Occipital lobe (tissue), 2 donors: Measurements from ENCODE around the gene GRIK4. TPM values are rescaled to one million over a fixed set of nuclear protein-coding genes. Genes with fewer than 3 reads are reported as not detected.

Experiments used
- DNase-seq: peaks from one replicate; lab custom pipeline; 2025; lab: John Stamatoyannopoulos, UW
- total RNA-seq: library from RNA; depleted of rRNA; stranded (reverse); fragments of >200 nt; gene quantifications from one replicate; pipeline ENCODE4 v1.2.3, GENCODE V29; 2014

GRIK4 gene
- total RNA-seq, 1 donor from 2014 or later, result 2.3 TPM

GRCh38 chr11:120509346-120510053, 2.0 kb upstream of the GRIK4 start:
- no peak for DNase-seq

DNA sequence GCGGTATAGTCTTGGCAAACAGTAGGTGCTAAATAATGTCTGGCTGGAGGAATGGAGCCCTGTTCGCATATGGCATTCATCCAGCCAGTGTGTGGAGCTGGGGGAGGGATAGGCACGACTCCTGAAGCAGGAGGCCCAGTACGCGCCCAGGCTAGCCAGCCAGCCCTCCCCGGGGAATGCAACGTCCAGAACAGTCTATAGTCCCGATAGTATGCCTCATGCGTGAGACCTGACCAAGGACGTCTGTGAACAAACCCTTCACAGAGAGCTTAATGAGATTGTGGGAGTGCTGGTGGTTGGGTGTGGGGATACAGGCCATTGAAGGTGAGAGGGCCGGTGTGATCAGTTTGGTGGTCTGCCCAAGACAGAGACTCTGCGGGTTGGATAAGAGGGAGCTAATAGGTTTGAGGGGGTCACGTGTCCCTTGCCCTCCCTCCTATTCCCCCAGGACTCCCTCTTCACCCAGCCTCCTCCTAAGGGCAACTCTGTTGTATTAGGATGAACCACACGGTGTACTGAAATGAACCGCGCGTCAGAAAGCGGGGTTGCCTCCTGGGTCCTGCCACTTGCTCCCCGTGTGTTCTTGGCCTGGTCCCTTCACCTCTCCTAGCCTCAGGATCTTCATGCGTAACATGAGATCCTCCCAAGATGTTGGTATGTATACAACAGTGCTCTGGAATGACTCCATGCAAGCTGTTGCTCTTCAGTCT, 987 bp upstream of the GRIK4 start:
- DNase-seq, result no peak

DNA sequence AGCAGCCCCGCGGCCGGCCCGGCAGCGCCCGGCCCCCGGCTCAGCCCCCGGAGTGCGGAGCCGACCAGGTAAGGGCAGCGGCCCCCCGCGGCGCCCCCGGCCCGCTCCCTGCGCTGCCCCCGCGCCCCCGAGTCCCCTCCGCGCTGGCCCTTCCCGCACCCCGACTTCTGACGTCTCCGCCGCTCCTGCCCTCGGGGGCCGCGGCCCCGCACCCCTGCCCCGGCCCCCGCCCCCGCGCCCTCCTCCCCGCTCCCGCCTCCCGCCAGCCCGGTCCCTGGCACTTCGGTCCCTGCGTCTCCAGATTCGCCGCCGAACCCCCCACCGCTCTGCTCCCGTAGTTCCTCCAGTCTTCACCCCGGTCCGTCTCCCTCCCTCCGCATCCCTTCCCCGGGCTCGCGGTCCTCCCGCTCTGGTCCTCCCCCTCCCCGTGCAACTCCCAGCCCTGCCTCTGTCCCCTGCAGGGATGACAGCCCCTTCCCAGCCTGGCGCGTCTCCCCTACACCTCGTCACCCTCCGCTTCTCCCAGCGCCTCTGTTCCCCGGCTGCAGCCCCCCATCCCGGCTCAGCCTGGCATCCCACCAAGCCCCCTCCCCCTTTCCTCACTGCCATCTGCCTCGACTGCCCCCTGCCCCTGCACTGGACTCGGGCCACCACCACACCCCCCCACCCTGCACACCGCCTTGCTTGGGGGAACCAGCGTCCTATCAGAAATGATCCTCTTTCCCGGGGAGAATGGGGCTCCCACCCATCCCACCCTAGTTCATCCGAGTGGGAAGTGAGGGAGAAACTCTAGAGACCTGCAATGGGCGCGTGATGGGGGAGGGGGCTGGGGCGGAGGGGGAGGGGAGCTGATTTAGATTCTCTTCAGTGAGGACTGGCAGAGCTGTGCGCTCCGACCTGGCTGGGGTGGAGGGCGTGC, 531 bp downstream of the GRIK4 start:
- no peak for DNase-seq

DNA sequence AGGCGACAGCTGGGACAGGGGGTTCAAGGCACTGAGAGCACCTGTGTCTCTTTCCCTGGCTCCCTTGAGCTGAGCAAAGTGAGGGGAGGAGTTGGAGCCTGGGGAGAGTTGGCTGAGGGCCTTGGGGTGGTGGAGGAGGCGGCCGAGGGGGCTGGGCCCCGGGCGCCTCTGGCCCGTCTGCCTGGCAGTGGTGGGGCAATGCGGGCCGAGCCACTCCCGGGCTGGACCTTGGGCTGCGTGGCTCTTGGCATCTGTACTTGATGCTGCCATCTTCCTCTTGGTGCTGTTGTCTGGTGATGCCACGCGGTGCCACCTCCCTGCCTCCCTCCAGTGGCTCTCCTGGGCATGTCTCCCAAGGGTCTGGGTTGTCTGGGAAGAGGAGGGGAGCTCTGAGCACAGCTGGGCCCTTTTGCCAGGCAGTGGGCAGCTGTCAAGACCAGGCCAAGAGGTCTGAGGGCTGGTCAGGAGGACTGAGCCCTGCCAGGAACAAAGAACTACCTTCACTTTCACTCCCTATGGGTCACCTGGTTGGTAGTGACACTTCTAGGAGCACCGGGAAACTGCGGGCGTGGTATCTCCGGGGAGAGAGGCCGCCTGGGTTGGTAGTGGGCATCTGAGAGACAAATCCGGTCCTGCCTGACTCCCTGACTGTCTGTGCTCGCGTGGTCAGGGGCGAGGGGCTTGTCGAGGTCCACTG, 1.3 kb downstream of the GRIK4 start:
- no peak for DNase-seq

- DNase-seq, result no peak
These were observed 2.1 kb downstream of the GRIK4 start for GRCh38 chr11:120513436-120514315.

DNA sequence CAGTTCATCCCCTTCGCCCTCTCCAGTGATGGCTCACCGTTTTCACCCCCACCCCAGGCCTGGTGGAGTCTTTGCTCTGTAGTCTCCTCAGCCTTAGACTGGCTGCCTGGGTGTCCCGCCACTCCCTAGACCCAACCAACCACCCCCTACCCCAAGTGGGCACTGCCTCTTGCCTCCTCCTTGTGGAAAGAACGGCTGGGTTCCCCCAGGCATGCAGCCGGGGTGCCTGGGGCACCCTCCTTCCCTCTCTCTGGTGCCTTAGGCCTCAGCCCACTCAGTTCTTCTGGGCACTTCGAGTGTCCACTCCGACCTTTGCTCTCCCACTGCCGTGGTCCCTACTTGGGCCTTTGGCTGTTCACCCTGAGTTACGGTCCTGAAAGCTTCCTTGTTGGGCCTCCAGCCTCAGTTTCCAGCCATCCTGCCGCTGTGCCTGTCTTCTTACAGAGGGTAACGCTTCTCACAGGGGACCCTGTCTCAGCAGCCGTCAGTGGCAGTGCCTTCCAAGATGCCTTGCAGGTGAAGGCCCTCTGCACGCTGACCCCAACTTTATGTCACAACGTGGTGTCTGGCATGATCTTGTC, 3.1 kb downstream of the GRIK4 start:
- no peak for DNase-seq

GRCh38 chr11:120515186-120515723, 3.7 kb downstream of the GRIK4 start:
- no peak for DNase-seq

DNA sequence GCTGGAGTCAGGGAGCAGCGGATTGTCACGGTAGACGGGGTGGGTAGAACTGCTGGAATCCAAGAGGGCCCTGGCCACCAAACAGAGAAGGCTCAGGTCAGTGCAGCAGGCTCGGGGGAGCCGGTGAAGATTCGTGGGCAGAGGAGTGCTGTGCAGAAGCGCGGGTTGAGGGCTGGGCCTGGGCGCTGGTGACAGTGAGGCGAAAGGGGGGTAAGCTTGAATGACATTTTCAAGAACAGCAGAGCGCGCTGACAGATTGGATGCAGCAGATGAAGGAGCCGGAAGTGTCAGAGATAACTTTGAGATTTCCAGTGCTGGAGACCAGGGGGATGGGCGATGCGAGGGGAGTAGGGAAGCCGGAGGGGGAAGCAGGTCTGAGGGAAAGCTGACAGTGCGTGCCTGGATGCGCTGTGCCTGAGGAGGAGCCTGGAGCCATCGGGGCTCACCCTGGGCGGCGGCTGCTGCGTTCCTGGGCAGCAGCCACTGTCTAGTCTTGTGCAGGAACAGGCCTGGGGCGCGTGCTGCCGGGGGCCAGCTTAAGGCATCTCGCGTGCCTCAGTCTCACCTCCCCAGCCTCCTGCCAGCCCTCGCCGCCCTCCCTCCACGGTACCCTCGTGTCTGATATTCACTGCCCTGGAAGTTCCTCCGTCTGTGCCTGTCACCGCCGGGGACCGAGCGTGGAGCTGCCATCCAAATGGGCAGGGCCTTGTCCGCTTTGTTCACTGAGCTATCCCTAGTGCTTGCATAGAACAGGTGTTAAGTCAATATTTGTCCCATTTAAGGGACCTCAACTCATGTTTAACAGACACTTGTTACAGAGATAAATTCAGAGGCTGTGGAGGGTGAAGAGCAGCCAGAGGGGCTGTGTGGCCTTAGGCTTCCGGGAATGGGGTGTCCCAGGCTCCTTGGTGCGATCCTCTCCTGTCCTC, 5.2 kb downstream of the GRIK4 start:
- no peak for DNase-seq

- no peak for DNase-seq
These were observed 5.8 kb downstream of the GRIK4 start for GRCh38 chr11:120517390-120517761.

DNA sequence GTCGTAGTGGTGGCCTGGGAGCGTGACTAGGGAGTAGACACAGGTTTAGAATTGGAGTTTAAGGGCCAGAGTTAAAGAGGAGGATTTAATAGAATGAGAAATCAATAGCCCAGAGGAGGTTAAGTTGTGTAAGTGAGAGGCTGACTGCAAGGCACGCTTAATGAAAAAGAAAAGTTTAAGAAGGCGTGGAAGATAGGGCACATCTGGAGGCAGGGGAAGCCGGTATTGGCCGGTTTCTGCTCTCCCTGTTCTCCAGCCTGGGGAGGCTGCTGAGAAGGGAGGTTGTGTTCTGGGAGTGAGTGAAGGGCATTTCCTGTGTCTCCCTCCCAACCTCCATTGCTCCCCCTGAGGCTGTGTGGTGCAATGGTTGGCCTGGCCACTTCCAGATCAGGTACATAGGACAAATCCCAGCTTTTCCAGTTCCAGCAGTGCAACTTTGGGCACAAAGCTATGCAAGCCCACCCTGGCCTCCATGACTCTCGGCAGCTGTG, 6.3 kb downstream of the GRIK4 start:
- DNase-seq, result no peak

- DNase-seq, result no peak
These were observed 6.8 kb downstream of the GRIK4 start for GRCh38 chr11:120518356-120518755.

- DNase-seq, result no peak
These were observed 7.9 kb downstream of the GRIK4 start for GRCh38 chr11:120519474-120519873.

- no peak for DNase-seq
These were observed 8.7 kb downstream of the GRIK4 start for GRCh38 chr11:120520091-120520822.

DNA sequence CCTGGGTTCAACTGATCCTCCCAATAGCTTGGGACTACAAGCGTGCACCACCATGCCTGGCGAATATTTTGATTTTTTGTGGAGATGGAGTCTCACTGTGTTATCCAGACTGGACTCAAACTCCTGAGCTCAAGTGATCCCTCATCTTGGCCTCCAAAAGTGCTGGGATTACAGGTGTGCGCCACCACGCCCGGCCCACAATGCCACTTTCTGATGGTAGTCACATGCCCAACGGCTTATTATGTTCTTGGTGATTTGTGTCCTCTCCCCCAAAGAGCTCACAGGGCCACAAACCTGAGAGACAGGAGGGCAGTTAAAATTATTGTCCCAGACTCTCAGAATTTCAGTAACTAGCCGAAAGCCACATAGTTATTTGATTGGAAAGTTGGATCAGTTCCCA, 9.6 kb downstream of the GRIK4 start:
- no peak for DNase-seq

DNA sequence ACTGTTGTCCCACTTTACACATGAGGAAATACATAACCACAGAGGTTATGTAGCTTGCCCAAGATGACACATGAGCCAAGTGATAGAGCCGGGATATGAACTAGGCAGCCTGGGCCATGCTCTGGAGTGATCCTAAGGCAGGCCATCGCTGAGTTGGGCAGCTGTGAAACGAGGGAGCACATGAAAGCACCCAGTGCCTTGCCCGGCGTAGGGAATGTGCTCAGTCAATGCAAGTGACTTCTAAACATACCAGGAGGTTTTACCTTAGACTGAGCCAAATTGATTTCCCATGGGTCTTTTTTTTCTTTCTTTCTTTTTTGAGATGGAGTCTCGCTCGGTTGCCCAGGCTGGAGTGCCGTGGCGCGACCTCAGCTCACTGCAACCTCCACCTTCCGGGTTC, 10.5 kb downstream of the GRIK4 start:
- DNase-seq, result no peak

DNA sequence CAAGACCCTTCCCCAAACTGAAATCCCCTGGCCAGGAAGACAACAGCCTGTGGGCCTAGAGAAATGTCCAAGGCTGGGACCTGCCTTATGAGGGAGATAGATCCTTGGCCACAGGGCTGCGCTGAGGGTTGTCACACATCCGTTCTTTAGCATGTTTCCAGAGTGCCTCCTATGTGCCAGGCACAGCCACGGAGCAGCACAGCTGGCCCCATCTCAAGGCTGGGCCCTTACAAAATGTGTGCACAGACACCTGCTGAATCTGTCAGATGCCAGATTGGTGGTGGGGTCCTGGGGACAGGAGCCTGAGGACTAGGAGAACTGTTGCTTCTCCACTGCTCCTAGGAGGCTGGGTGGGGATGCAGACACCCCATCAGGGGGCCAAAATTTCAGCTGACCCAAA, 11.2 kb downstream of the GRIK4 start:
- DNase-seq, result no peak

DNA sequence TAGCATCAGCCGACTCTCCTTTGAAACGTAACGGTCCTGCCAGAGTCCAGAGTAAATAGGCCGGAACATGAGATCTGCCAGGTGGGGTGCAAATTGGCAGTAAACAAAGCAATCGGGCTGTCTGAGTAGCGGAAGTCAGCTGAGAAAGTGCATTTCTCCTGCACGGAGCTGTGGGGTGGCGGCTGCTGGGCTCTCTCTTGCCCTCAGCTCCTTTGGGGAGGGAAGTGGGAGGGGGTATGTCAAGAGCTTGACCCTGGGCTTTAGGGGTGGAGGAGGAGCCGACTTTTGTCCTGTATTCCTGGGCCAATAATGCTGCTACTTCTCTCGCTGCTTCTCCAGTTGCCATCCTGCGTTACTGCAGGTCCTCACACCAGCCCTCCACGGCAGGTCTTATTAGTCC, 11.6 kb downstream of the GRIK4 start:
- DNase-seq, result no peak

GRCh38 chr11:120524536-120525085, 13.1 kb downstream of the GRIK4 start:
- DNase-seq, result no peak
